Measurements from ENCODE around the gene CEBPE.
A peak's percentile ranks its signal among the peaks of the same experiment; 100 is the strongest.

CEBPE gene

DNA sequence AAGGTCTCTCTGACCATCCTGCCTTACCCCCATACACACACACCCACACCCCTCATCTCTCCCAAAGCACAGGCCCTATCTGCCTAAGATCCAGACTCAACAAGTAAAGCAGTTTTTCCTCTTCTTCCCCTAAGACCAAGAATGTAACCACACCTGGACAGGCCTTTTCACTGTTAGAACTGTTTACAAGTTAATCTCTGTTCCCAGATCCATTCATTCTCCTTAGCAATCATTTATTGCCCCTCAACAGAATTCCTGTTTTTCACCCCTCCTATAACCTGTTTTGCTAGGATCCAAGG is 12.4 kb downstream of the CEBPE start:
- no peak overlapping the region for H3K4me3 ChIP-seq (ENCODE audit: low read length)
- TF ChIP-seq ZNF274 (IDR thresholded peaks at IDR 0.05; ENCODE audit: low read depth, low read length) = no peak

GRCh38 chr14:23105348-23105824 is 13.7 kb downstream of the CEBPE start:
- no peak for TF ChIP-seq ZNF274 (IDR thresholded peaks at IDR 0.05; ENCODE audit: low read depth, low read length)
- no peak overlapping the region for H3K4me3 ChIP-seq (ENCODE audit: low read length)

- no peak within 1 kb of the TSS for H3K4me3 ChIP-seq (ENCODE audit: low read length)
- no peak for TF ChIP-seq ZNF274 (IDR thresholded peaks at IDR 0.05; ENCODE audit: low read depth, low read length)
These were observed 14.3 kb downstream of the CEBPE start, which contains the start of gene CIROP for GRCh38 chr14:23104591-23105347. TSS of gene CIROP (minus strand) at chr14:23104989. CDS start at chr14:23104920, 69 bp downstream.

DNA sequence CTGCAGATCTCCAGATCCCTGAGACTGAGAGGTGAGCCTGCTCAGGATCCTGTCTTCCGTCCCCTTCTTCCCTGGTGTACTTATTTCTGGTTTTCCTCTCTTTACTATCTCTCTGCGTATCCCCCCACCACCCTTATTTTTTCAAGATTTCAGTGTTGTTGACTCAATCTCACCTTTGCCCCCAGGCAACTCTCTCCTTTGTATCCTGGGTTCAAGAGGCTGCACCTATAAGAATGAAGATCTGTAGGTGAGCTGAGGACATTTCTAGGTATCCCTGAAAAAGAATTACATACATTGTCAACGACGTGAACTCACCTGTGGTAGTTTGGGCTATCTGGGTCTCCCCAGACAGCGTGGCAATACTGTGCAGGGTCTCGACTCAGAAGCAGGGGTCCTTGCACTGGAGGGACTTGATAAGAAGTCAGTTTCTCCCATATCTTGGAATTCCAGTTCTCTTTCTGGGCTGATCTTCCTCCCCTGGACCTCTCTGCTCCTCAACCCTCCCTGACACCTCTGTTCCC is 14.9 kb downstream of the CEBPE start:
- no peak for TF ChIP-seq ZNF274 (IDR thresholded peaks at IDR 0.05; ENCODE audit: low read depth, low read length)
- H3K4me3 ChIP-seq (ENCODE audit: low read length) = no peak overlapping the region

DNA sequence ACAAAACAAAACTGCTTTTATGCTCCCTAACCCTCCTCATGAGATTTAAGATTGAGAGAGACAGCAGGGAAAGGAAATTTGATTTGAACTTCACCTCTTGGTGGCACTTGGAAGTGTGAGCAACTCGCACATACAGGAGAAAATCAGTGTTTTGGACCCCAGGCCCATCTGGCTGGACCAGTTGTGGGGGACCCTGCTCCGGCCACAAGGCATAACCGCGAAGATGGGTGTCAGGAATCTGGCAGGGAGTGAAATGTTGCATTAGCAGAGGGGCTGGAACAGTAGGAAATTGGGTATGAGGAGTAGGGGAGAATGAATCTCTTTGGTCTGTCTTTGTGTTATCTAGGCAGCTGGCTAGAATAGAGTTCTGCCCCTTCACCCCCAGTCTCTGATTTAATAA is 15.5 kb downstream of the CEBPE start:
- no peak for TF ChIP-seq ZNF274 (IDR thresholded peaks at IDR 0.05; ENCODE audit: low read depth, low read length)

DNA sequence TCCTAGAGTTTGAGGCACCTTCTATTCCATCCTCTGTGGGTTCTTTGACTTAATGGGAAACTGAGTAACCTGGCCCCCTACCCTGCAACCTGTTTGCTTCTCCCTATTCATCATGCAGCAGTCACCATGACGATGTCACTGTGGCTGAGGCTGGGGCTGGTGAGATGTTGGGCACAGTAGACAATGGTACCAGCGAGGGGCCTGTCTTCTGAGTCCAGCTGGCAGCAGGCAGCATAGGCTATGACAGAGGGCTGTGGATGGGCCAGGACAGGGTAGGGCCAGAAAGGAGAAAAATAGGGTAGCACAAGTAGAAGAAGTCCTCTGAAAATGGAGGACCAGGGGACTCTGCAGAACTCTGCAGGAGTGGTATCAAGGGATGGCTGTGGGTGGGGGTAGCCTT is 16.3 kb downstream of the CEBPE start:
- no peak overlapping the region for H3K4me3 ChIP-seq (ENCODE audit: low read length)
- TF ChIP-seq ZNF274 (IDR thresholded peaks at IDR 0.05; ENCODE audit: low read depth, low read length) = no peak

More for the DNA sequence above, 15.5 kb downstream of the CEBPE start:
- no peak overlapping the region for H3K4me3 ChIP-seq (ENCODE audit: low read length)

DNA sequence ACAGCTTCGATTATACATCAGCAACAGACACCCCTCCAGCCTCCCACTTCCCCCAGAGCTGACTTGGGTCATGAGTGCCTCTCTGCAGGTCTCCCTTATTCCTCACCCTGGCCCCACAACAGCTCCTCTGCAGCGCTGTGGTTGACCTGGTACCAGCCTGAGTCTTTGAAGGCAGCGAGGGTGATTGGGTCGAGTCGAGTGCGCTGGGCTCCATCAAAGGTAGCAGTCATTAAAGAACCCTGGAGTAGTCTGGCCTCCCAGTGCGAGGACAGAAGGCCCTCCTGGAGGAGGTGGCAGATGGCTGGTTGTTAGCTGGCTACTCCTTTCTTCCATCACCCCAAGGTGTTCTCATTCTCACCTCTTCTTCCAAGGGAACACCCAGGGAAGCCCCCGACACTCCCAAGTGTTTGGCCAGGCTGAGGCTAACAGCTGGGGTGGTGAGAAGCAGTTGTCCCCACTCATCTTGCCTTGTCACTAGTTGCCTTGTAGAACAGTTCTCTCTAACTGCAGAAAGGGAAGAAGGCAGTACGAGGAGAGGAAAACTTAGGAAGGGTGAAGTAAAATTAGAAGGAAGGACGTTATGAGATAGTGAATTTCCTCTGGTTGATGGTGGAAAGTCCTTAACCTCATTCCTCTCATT is 16.9 kb downstream of the CEBPE start:
- no peak for TF ChIP-seq ZNF274 (IDR thresholded peaks at IDR 0.05; ENCODE audit: low read depth, low read length)
- H3K4me3 ChIP-seq (ENCODE audit: low read length) = no peak overlapping the region

GRCh38 chr14:23101213-23101970 is 17.7 kb downstream of the CEBPE start:
- no peak for TF ChIP-seq ZNF274 (IDR thresholded peaks at IDR 0.05; ENCODE audit: low read depth, low read length)
- H3K4me3 ChIP-seq (ENCODE audit: low read length) = no peak overlapping the region

DNA sequence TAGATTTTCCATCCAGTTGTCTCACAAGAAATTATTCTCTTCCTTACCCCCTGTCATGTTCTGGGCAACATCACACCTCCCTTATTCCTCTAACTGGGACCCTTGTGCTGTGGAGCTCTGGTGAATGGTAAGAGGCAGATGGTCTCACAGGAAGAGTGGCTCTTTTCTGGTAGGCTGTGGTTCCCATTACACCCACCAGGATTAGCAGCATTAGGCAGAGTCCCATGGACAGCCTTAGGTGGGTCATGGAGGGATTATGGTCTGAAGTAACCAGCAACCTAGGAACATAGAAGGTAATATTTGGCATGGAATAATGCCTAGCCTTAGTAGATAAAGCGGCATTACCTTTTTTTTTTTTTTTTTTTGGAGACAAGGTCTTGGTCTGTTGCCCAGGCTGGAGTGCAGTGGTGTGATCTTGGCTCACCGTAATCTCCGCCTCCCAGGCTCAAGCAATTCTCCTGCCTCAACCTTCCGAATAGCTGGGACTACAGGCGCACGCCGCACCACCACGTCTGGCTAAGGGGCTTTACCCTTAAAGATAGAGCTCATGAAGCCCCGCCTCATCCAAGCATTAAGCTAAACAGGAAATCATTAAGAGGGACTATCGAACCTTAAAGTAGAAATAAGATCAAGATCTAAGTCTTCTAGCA is 19.7 kb downstream of the CEBPE start:
- no peak overlapping the region for H3K4me3 ChIP-seq (ENCODE audit: low read length)
- TF ChIP-seq ZNF274 (IDR thresholded peaks at IDR 0.05; ENCODE audit: low read depth, low read length) = no peak

DNA sequence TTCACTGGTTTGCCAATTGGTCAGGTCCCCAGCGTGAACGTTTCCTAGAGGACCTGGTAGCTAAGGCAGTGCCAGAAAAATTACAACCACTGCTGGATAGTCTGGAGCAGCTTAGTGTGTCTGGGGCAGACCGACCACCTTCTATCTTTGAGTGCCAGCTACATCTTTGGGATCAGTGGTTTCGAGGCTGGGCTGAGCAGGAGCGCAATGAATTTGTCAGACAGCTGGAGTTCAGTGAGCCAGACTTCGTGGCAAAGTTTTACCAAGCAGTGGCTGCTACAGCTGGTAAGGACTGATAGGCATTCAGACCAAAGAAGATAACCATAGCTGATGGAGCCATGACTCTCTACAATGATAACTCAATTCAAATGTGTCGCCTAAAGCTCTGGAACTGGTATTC is 21.3 kb downstream of the CEBPE start:
- no peak overlapping the region for H3K4me3 ChIP-seq (ENCODE audit: low read length)
- no peak for TF ChIP-seq ZNF274 (IDR thresholded peaks at IDR 0.05; ENCODE audit: low read depth, low read length)

- H3K4me3 ChIP-seq (ENCODE audit: low read length) = peak within 1 kb of the TSS; percentile 90
- no peak for TF ChIP-seq ZNF274 (IDR thresholded peaks at IDR 0.05; ENCODE audit: low read depth, low read length)
These were observed 23.6 kb downstream of the CEBPE start, which contains the start of gene C14orf119 for GRCh38 chr14:23095196-23096108. TSS of gene C14orf119 (plus strand) at chr14:23095505. CDS start at chr14:23097659, 2,154 bp downstream.

DNA sequence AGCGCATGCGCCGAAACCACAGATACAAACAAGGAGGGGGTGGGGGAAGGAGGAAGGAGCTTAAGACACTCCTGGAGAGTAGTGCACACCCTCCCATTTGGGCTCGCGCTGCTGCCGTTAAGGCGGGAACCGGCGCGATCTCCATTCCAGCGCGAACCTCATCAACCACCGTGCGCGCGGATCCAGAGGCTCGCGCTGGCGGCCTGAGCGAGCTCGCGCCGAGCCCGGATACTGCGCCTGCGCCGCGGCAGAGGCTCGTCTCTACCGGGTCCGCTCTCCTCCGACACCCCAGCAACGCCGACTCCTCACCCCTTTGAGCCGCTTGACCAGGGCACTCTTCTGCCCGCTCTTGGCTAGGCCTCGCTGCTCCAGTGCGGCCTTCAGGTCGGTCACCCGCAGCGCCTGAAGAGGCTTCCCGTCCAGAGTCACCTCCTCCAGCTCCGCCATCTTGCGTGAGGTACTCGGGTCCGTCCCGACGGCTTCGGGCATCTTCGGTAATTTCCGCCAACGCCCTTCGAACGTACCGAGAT is 24.3 kb downstream of the CEBPE start, which contains the start of gene ACIN1:
Gene ACIN1, minus strand, starts transcription at position 471 of the 530 bp plus-strand sequence. Its CDS starts 24 bp downstream, at position 447.
- TF ChIP-seq ZNF274 (IDR thresholded peaks at IDR 0.05; ENCODE audit: low read depth, low read length) = no peak
- peak within 1 kb of the TSS; percentile 90 for H3K4me3 ChIP-seq (ENCODE audit: low read length)
